Testis (tissue), 3 donors: ENCODE data around the gene RPL28. TPM values are rescaled to one million over a fixed set of nuclear protein-coding genes. Genes with fewer than 3 reads are reported as not detected.
"Not testable (repeated sequence)": the region's sequence is repeated elsewhere in the genome, so short reads cannot be mapped to it uniquely, and the experiment has no call there.

Experiments used
- DNase-seq: peaks from one replicate; pipeline ENCODE4 v3.0.0-alpha.2; 2019
- H3K27ac ChIP-seq, 2 donors: fragments of 200-600 bp; sonication (generic); one replicate each; pipeline ENCODE4 v1.5.1; 2019
- H3K27me3 ChIP-seq: fragments of 200-600 bp; sonication (generic); one replicate; pipeline ENCODE4 v1.5.1; 2019
- H3K36me3 ChIP-seq: fragments of 200-600 bp; sonication (generic); one replicate; pipeline ENCODE4 v1.5.1; 2017; ENCODE audit warnings: low read depth; ENCODE audit errors: missing control alignments
- H3K4me1 ChIP-seq: fragments of 200-600 bp; sonication (generic); one replicate; pipeline ENCODE4 v1.5.1; 2019
- H3K4me3 ChIP-seq, 2 donors: fragments of 200-600 bp; sonication (generic); one replicate each; pipeline ENCODE4 v1.5.1; 2017 to 2019
- H3K9me3 ChIP-seq: fragments of 200-600 bp; sonication (generic); one replicate; pipeline ENCODE4 v1.5.1; 2017
- POLR2A ChIP-seq: fragments of 450-650 bp; IDR thresholded peaks from one replicate; pipeline ENCODE4 v1.6.1; 2017; ENCODE audit warnings: antibody characterized with exemption, mild to moderate bottlenecking, moderate library complexity
- WGBS, 2 donors: methylation state at CpG; one replicate each; pipeline ENCODE4 v1.1.5; 2018; 5-methylcytosine and 5-hydroxymethylcytosine counted together
- intact Hi-C: fragments of 100-400 bp; cut with DNase I; formaldehyde crosslinking; loops from one replicate; pipeline ENCODE4 v1.15.1; 2023; ENCODE audit warnings: low total_unique reads
- polyA plus RNA-seq: library from polyadenylated mRNA; stranded (reverse); fragments of 350-450 nt; fragmentation: Illumina TruSeq; extraction: RNeasy Lipid Tissue Mini Kit (QIAGEN cat#74804); gene quantifications from one replicate; pipeline ENCODE4 v1.2.3, GENCODE V29; 2014; ENCODE audit warnings: low read depth, low replicate concordance; ENCODE audit not compliant: insufficient read depth
- total RNA-seq, 2 donors: library from RNA; depleted of rRNA; stranded (reverse); fragments of >200 nt; gene quantifications; one replicate each; pipeline ENCODE4 v1.2.3, GENCODE V29; 2016
- TF ChIP-seq, protein P1 (sequence below), 3 experiments: fragments of 450-650 bp in 2 of 3; fragments of 200-600 bp in 1 of 3; sonication (generic) in 1 of 3; IDR thresholded peaks; one replicate each; pipeline ENCODE4 v1.5.1; 2016 to 2019; ENCODE audit warnings: antibody characterized with exemption in 3 of 3, mild to moderate bottlenecking in 2 of 3, moderate library complexity in 1 of 3

The RPL28 gene
- total and polyA plus RNA-seq, 3 donors from 2014 or later = 284 to 1,024 (median 624) TPM

DNA sequence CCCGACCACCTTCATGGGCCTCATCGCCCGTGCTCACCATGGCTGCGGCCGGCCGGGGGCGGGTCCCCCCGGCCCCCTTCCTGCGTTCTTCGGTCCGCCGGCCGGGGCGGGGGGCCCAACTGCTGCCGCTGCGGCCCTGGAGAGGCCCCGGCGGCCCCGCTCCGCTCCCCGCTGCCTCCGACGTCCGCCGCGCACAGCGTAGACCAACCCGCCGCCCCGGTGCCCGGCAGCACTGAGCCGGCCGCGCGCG is 21.7 kb downstream of the RPL28 start, which contains the start of gene UBE2S:
Gene UBE2S (minus strand): TSS at position 239 of the 250 bp plus-strand sequence. CDS start 199 bp downstream, at position 40.
- H3K9me3 ChIP-seq, H3K36me3 ChIP-seq, H3K27me3 ChIP-seq, DNase-seq, intact Hi-C loops: not testable (repeated sequence)
- Histone ChIP-seq H3K4me3 (peak within 1 kb of the TSS; percentile 86 to 98), H3K27ac (peak within 1 kb of the TSS; percentile 99 to 100), H3K4me1 (peaks cover 21% of the 10 kb centered on the region)
- TF ChIP-seq POLR2A = peak; percentile 89
- WGBS, 2 donors = 8% methylated on average over 15 of the region's 36 CpGs; no CpG with 5 or more reads in 1 of the 2 donors

DNA sequence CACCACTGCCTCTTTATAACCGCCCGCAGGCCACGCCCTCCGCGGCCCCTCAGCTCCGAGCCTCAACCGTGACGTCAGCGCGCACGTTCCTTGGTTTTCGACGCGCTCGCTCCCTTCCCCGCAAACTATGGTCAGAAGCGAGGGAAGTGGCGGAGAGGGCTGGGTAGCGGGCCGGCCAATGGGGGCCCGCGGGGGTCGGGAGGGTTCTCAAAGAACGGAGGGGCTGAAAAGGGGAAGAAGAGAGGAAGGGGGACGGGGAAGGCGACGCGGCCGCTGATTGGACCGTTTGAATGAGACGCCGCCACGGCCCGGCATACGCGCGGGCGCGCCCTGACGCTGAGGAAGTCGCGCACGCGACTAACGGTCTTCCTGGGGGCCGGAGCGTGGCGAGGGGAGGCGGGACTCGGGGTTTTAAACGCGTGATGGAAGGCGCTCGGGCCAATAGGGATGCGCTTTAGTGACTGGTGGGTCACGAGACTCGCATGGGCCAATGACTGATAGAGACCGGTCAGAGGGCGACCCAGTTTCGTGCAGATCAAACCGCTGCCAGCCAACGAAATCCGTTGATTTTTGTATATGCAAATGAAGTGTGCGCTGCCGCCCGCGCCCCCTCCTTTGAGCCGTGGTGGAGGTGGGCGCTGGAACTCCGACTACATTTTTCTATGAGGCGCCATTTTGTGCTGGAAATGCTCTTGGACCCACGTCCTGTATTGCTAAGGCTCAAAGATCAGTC is 22.2 kb downstream of the RPL28 start:
- intact Hi-C loops = no loop called here

DNA sequence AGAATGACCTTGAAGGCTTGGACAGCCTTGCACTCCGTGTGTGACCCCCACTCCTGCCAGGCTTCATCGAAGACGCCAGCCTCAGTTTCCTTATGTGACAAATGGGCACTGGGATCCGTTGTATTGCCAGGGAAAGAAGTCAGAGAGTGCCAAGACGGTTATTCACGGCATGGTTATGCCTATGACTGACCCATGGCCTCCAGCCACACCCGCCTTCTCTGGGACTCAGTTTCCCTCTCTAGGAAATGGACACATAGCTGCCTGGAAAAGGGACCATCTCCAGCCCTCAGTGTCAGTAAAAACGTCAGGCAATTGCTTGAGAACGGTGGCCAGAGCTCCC is 22.8 kb downstream of the RPL28 start:
- DNase-seq = no peak
- Histone ChIP-seq H3K4me1 (peaks cover 19% of the 10 kb centered on the region), H3K27ac (peak overlapping the region; percentile 99 to 100), H3K36me3 (no peaks in the 10 kb centered on the region), H3K9me3 (no peaks in the 10 kb centered on the region), H3K27me3 (no peaks in the 10 kb centered on the region), H3K4me3 (peak overlapping the region; percentile 51 to 86)
- no peak for TF ChIP-seq POLR2A
- TF ChIP-seq, protein P1, sequence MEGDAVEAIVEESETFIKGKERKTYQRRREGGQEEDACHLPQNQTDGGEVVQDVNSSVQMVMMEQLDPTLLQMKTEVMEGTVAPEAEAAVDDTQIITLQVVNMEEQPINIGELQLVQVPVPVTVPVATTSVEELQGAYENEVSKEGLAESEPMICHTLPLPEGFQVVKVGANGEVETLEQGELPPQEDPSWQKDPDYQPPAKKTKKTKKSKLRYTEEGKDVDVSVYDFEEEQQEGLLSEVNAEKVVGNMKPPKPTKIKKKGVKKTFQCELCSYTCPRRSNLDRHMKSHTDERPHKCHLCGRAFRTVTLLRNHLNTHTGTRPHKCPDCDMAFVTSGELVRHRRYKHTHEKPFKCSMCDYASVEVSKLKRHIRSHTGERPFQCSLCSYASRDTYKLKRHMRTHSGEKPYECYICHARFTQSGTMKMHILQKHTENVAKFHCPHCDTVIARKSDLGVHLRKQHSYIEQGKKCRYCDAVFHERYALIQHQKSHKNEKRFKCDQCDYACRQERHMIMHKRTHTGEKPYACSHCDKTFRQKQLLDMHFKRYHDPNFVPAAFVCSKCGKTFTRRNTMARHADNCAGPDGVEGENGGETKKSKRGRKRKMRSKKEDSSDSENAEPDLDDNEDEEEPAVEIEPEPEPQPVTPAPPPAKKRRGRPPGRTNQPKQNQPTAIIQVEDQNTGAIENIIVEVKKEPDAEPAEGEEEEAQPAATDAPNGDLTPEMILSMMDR (IDR thresholded peaks at IDR 0.05) = no peak
- intact Hi-C loops = no loop called here
- WGBS, 2 donors = 49 to 72% methylated on average over 6 to 9 of the region's 9 CpGs

More for the DNA sequence above, 22.2 kb downstream of the RPL28 start:
- Histone ChIP-seq H3K9me3 (no peaks in the 10 kb centered on the region), H3K4me3 (peak overlapping the region; percentile 86 to 98), H3K4me1 (peaks cover 19% of the 10 kb centered on the region), H3K27me3 (no peaks in the 10 kb centered on the region), H3K36me3 (no peaks in the 10 kb centered on the region), H3K27ac (peak overlapping the region; percentile 99 to 100)
- TF ChIP-seq, protein P1 (IDR thresholded peaks at IDR 0.05) = no peak
- no peak for TF ChIP-seq POLR2A
- WGBS, 2 donors = 0% methylated on average over 47 to 61 of the region's 72 CpGs
- peak; percentile 100 for DNase-seq

DNA sequence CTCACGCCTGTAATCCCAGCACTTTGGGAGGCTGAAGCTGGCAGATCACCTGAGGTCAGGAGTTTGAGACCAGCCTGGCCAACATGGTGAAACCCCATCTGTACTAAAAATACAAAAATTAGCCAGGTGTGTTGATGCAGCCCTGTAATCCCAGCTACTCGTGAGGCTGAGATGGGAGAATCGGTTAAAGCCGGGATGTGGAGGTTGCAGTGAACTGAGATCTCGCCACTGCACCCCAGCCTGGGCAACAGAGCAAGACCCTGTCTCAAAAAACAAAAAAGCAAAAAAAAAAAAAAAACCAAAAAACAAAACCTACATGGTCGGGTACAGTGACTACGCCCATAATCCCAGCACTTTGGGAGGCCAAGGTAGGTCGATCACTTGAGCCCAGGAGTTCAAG is 23.4 kb downstream of the RPL28 start:
- intact Hi-C loops, H3K9me3 ChIP-seq, H3K36me3 ChIP-seq, DNase-seq, H3K4me3 ChIP-seq, H3K27me3 ChIP-seq: not testable (repeated sequence)
- WGBS, 2 donors = 88 to 90% methylated on average over 8 of the region's 8 CpGs
- H3K4me1 ChIP-seq = peaks cover 19% of the 10 kb centered on the region
- peak overlapping the region in 1 of 2 donors; percentile 100 for H3K27ac ChIP-seq

DNA sequence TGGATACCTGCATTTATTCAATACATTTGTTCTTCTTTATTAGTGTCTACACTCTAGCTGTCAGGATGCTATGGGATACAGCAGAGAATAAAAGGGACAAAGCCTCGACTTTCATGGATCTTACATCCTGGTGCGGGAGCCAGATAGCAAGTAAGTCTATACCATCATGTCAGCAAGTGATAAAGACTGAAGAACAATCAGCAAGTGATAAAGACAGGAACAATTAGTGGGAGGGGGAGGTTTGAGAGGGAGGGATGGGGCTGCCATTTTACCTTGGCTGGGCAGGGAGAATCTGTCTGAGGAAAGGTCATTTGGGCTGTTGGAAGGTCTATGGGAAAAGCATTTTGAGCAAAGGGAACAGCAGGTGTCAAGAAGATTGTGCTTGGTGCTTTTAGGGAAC is 24.4 kb downstream of the RPL28 start:
- TF ChIP-seq, protein P1 (IDR thresholded peaks at IDR 0.05) = no peak
- TF ChIP-seq POLR2A = no peak
- Histone ChIP-seq H3K9me3 (no peaks in the 10 kb centered on the region), H3K27ac (no peak overlapping the region), H3K27me3 (no peaks in the 10 kb centered on the region), H3K4me1 (peaks cover 19% of the 10 kb centered on the region), H3K4me3 (no peak overlapping the region), H3K36me3 (no peaks in the 10 kb centered on the region)
- DNase-seq = no peak
- 92 to 94% methylated on average over 2 of the region's 2 CpGs for WGBS, 2 donors
- intact Hi-C loops = no loop called here

DNA sequence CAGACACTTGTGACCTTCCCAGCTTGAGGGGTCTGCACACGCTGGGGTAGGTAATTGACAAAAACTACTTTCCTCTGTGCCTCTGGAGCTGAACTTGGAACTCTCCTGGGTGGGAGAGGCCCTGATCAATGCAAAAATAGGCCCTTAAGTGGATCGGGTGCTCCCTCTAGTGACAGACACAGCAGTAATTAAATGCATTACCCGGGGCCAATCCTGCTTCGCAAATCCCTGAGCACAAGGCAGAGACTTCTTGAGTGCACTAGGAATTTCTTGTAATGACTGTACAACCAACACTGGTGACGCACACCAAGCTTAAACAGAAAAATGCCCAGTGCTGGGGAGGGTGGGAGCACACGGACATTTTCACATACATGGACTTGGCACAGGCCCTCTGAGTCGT is 32.5 kb downstream of the RPL28 start:
- TF ChIP-seq, protein P1 (IDR thresholded peaks at IDR 0.05) = peak in 2 of 3 experiments; percentile 41 to 53
- no peak for TF ChIP-seq POLR2A
- Histone ChIP-seq H3K36me3 (no peaks in the 10 kb centered on the region), H3K27me3 (no peaks in the 10 kb centered on the region), H3K4me3 (no peak overlapping the region), H3K27ac (no peak overlapping the region), H3K9me3 (no peaks in the 10 kb centered on the region), H3K4me1 (no peaks in the 10 kb centered on the region)
- DNase-seq = peak; percentile 75
- WGBS, 2 donors = 37 to 44% methylated on average over 3 to 7 of the region's 7 CpGs
- intact Hi-C loops = no loop called here
